Naive thymus-derived CD4-positive, alpha-beta T cell (primary cell): Measurements from ENCODE around the gene METTL27. TPM values are rescaled to one million over a fixed set of nuclear protein-coding genes. Genes with fewer than 3 reads are reported as not detected.

ENCODE experiments used
- ATAC-seq: fragments of 150-1000 bp; cut with Tn5 transposase; 2 replicates; pipeline ENCODE4 v1.10.0; 2021; ENCODE audit warnings: mild to moderate bottlenecking, moderate library complexity
- CTCF ChIA-PET: fragments of 350-600 bp; sonication (Branson Sonifier 250); formaldehyde crosslinking; loops from one replicate; lab custom pipeline; 2021; ENCODE audit warnings: antibody characterized with exemption; lab: Charles Lee
- POLR2A ChIA-PET: fragments of 350-600 bp; sonication (Branson Sonifier 250); formaldehyde crosslinking; loops from one replicate; lab custom pipeline; 2021; ENCODE audit warnings: antibody characterized with exemption, inconsistent platforms; lab: Charles Lee
- DNase-seq, 9 donors: peaks; one replicate each; pipeline versions ENCODE4 v3.0.0 to v3.0.0-alpha.2; 2020 to 2022; ENCODE audit warnings: mixed read lengths in 1 of 9
- H3K27ac ChIP-seq: one replicate; pipeline ENCODE4 v1.7.0; 2013; ENCODE audit warnings: mild to moderate bottlenecking, low read depth, low read length, moderate library complexity
- H3K27me3 ChIP-seq, 2 donors: one replicate each; pipeline ENCODE4 v1.7.0; 2013; ENCODE audit warnings: low read length in 2 of 2, mild to moderate bottlenecking in 2 of 2, moderate library complexity in 2 of 2; ENCODE audit not compliant: control insufficient read depth in 2 of 2, insufficient read depth in 2 of 2
- H3K36me3 ChIP-seq, 3 experiments: 1 replicate in 2 of 3; 2 replicates in 1 of 3; pipeline ENCODE4 v1.7.0; 2013; ENCODE audit warnings: low read length in 3 of 3, mild to moderate bottlenecking in 3 of 3, moderate library complexity in 1 of 3; ENCODE audit not compliant: insufficient read depth in 3 of 3, control insufficient read depth in 2 of 3
- H3K4me1 ChIP-seq, 2 donors: one replicate each; pipeline ENCODE4 v1.7.0; 2013; ENCODE audit warnings: low read length in 2 of 2, mild to moderate bottlenecking in 2 of 2, moderate library complexity in 1 of 2; ENCODE audit not compliant: control insufficient read depth in 2 of 2, insufficient read depth in 2 of 2
- H3K4me3 ChIP-seq: 2 replicates; pipeline ENCODE4 v1.7.0; 2013; ENCODE audit warnings: mild to moderate bottlenecking, low read length
- H3K9me3 ChIP-seq, 3 experiments: 1 replicate in 2 of 3; 2 replicates in 1 of 3; pipeline ENCODE4 v1.7.0; 2013; ENCODE audit warnings: low read length in 3 of 3; ENCODE audit not compliant: control insufficient read depth in 2 of 3
- H3K27ac Mint-ChIP-seq, 9 donors: one replicate each; pipeline ENCODE4 v1.8.0; 2020 to 2022; ENCODE audit warnings: mixed read lengths in 9 of 9, mild to moderate bottlenecking in 8 of 9, moderate library complexity in 5 of 9, inconsistent platforms in 2 of 9
- H3K27me3 Mint-ChIP-seq, 5 donors: one replicate each; pipeline ENCODE4 v1.8.0; 2021 to 2022; ENCODE audit warnings: mixed read lengths in 5 of 5, mild to moderate bottlenecking in 1 of 5
- H3K36me3 Mint-ChIP-seq, 5 donors: one replicate each; pipeline ENCODE4 v1.8.0; 2020 to 2022; ENCODE audit warnings: mixed read lengths in 5 of 5, mild to moderate bottlenecking in 3 of 5, inconsistent platforms in 1 of 5
- H3K4me1 Mint-ChIP-seq, 7 donors: one replicate each; pipeline ENCODE4 v1.8.0; 2020 to 2022; ENCODE audit warnings: mixed read lengths in 7 of 7, mild to moderate bottlenecking in 3 of 7, inconsistent platforms in 1 of 7
- H3K4me3 Mint-ChIP-seq, 10 donors: one replicate each; pipeline ENCODE4 v1.8.0; 2020 to 2022; ENCODE audit warnings: mild to moderate bottlenecking in 10 of 10, mixed read lengths in 10 of 10, moderate library complexity in 6 of 10, inconsistent platforms in 2 of 10
- H3K9me3 Mint-ChIP-seq, 11 donors: one replicate each; pipeline ENCODE4 v1.8.0; 2020 to 2022; ENCODE audit warnings: mixed read lengths in 11 of 11, mild to moderate bottlenecking in 4 of 11, inconsistent platforms in 1 of 11, moderate library complexity in 1 of 11
- intact Hi-C, 2 donors: fragments of 100-400 bp; cut with micrococcal nuclease; formaldehyde crosslinking; loops; one replicate each; pipeline ENCODE4 v1.15.1; 2023
- polyA plus RNA-seq, 2 donors: library from polyadenylated mRNA; unstranded; fragments of 300-500 nt; fragmentation: Illumina TruSeq; gene quantifications; one replicate each; pipeline ENCODE4 v1.2.3, GENCODE V29; 2021
- total RNA-seq, 6 experiments: library from RNA in 5 of 6; stranded (reverse) in 5 of 6; gene quantifications; 1 replicate in 5 of 6; 2 replicates in 1 of 6; pipeline ENCODE4 v1.2.3 and lab custom pipeline; 2021 to 2026

The METTL27 gene, protein sequence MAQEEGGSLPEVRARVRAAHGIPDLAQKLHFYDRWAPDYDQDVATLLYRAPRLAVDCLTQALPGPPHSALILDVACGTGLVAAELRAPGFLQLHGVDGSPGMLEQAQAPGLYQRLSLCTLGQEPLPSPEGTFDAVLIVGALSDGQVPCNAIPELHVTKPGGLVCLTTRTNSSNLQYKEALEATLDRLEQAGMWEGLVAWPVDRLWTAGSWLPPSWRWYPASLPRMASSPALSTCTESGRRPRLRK
- 1 to 10 TPM; 1.8 to 7.4 (median 3.3) TPM for total RNA-seq
- polyA plus RNA-seq: 1 to 10 TPM; 1.5 to 2.0 TPM
- total RNA-seq (lab: John Stamatoyannopoulos, UW): 0.94 reads per million

DNA sequence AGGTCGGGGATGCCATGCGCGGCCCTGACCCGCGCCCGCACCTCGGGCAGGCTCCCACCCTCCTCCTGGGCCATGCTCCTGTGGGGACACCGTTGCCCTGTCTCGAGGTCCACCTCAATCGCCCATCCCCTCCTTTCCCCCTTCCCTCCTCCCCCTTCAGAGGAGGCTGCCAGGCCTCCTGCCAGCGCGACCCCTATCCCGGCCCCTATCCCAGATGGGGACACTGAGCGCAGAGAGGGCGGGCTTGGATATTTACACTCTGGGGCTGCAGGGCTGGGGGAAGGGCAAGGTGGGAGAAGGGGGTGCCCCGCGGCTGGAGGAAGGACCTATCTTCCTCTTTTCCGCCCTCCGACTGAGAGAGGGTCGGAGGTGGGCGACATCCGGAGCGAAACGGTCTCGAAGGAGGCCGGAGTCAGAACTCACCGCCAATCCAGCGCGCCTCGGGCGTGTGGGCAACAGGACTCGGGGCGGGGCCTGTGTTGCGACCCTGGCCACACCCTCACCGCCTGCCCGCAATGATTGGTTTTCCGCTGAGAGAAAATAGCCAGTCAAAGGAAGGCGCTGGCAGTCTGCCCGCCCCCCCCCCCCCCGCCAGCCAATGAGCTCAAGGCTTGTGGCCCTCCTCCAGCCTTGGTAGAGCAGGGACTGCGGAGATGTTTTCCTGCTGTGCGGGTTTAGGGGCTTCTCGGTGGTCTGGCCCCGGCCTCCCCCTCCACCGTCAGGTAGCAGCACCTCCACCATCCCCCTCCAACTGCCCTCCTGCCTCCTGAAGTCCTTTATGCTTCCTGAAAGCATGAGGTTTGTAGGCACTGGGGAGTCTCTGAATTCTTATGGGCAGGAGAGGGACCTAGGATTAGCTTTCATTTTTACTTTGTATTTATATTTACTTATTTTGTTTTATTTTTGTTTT, at the start of gene METTL27:
Gene METTL27 (minus strand): TSS at position 450 of the 910 bp plus-strand sequence. CDS start 376 bp downstream, at position 74.
- ATAC-seq: peak; percentile 99
- H3K9me3 ChIP-seq: no peaks in the 10 kb centered on the region
- POLR2A ChIA-PET: interaction anchor here (0.5 to 1.5 kb wide), 3 partner anchors 30 to 314 kb away, joined by 3 to 6 read pairs (median 3); partner anchors contain the start of gene ABHD11
- H3K4me1 Mint-ChIP-seq: peaks cover 0 to 19% (median 13%) of the 10 kb centered on the region in 7 donors
- peaks cover 0 to 2% (median 0%) of the 10 kb centered on the region in 11 donors for H3K9me3 Mint-ChIP-seq
- no peaks in the 10 kb centered on the region for H3K36me3 Mint-ChIP-seq
- peaks cover 5 to 11% of the 10 kb centered on the region in 2 donors for H3K4me1 ChIP-seq
- CTCF ChIA-PET: interaction anchor here (1.4 kb wide), 1 partner anchor 13 kb away, joined by 10 read pairs; no protein-coding TSS in a partner anchor
- H3K27ac ChIP-seq: peak within 1 kb of the TSS; percentile 73
- H3K27me3 Mint-ChIP-seq: peaks cover 0 to 12% (median 0%) of the 10 kb centered on the region in 5 donors
- H3K27me3 ChIP-seq: no peaks in the 10 kb centered on the region
- no peaks in the 10 kb centered on the region for H3K36me3 ChIP-seq
- H3K27ac Mint-ChIP-seq: peak within 1 kb of the TSS; percentile 53 to 84 (median 77)
- H3K4me3 ChIP-seq: peak within 1 kb of the TSS; percentile 68
- DNase-seq: peak; percentile 70 to 89 (median 87)
- H3K4me3 Mint-ChIP-seq: peak within 1 kb of the TSS; percentile 82 to 91 (median 89)
- intact Hi-C loops: loop anchor here (1.0 to 10.0 kb wide), 5 partner anchors 9 to 320 kb away; partner anchors contain the start of genes ABHD11 (in 2 of the 2), BAZ1B (in 1 of the 2), LIMK1 (in 1 of the 2) and TBL2 (in 1 of the 2)

DNA sequence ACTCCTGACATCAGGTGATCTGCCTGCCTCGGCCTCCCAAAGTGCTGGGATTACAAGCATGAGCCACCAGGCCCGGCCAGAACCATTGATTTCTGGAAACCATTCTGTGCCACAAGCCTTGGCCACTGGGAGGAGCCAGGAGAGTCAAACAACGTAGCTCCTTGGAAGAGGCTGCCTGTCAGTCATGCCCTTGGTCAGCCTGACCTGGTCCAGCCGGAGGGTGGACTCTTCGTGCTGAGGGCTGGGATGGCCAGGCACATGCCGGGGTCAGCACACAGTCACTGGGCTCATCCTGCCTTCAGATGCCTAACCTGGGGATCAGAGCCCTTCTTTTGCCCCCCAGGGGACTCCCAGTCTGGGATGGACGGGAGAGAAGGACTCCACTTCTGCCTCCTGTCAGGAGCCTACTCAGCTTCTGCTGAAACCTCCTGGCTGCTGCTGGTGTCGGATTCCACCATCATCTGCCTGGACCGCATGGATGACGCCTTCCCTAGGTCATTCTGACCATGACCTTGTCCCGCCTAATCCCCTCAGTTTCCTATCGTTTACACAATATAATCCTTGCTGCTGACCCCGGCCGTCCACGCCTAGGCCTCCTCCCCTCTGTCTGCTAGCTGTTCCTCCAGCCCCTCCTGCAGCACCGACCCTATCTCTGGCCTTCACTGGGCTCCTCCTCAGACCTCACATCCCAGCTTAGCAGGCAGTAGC, 49.0 kb upstream of the METTL27 start:
- Mint-ChIP-seq H3K36me3 (peaks cover 0 to 7% (median 4%) of the 10 kb centered on the region in 5 donors), H3K9me3 (peaks cover 0 to 9% (median 7%) of the 10 kb centered on the region in 11 donors), H3K27ac (no peak overlapping the region), H3K27me3 (peaks cover 9 to 34% (median 13%) of the 10 kb centered on the region in 5 donors), H3K4me1 (peaks cover 0 to 8% (median 0%) of the 10 kb centered on the region in 7 donors), H3K4me3 (no peak overlapping the region)
- ChIA-PET CTCF (interaction anchor here (0.6 kb wide), 1 partner anchor 1131 kb away, joined by 3 read pairs; no protein-coding TSS in a partner anchor), POLR2A (no interaction called here)
- DNase-seq (no peak), ATAC-seq (no peak)
- Histone ChIP-seq H3K4me3 (no peak overlapping the region), H3K4me1 (no peaks in the 10 kb centered on the region), H3K36me3 (no peaks in the 10 kb centered on the region), H3K9me3 (no peaks in the 10 kb centered on the region), H3K27me3 (no peaks in the 10 kb centered on the region), H3K27ac (no peak overlapping the region)
- intact Hi-C loops: no loop called here

DNA sequence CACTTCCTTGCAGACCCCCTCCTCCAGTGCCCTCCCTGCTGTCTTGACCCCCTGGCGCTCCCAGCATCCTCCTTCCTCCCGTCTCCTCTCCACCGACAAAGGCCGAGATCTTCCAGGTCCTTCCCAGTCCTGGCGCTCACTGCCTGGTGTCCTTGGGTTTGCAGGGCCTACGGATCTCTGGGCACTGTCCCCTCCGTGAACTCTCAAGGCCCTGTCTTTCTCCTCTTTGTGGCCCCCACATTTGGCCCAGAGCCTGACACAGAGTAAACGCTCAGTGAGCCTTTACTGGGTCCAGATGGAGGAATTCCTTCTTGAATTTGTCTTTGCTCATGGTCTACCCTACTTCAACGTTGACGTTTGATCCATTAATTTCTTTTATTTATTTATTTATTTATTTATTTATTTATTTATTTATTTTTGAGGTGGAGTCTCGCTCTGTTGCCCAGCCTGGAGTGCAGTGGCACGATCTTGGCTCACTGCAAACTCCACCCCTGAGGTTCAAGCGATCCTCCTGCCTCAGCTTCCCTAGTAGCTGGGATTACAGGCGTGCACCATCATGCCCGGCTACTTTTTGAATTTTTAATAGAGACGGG, 48.3 kb upstream of the METTL27 start:
- ChIA-PET CTCF (no interaction called here), POLR2A (no interaction called here)
- Histone ChIP-seq H3K36me3 (no peaks in the 10 kb centered on the region), H3K9me3 (no peaks in the 10 kb centered on the region), H3K27ac (no peak overlapping the region), H3K4me1 (no peaks in the 10 kb centered on the region), H3K4me3 (no peak overlapping the region), H3K27me3 (no peaks in the 10 kb centered on the region)
- Mint-ChIP-seq H3K27ac (no peak overlapping the region), H3K36me3 (peaks cover 0 to 3% (median under 1%) of the 10 kb centered on the region in 5 donors), H3K4me3 (no peak overlapping the region), H3K27me3 (peaks cover 13 to 38% (median 19%) of the 10 kb centered on the region in 5 donors), H3K9me3 (peaks cover 0 to 5% (median 2%) of the 10 kb centered on the region in 11 donors), H3K4me1 (peaks cover 0 to 10% (median 0%) of the 10 kb centered on the region in 7 donors)
- ATAC-seq: no peak
- DNase-seq: no peak
- intact Hi-C loops: no loop called here

DNA sequence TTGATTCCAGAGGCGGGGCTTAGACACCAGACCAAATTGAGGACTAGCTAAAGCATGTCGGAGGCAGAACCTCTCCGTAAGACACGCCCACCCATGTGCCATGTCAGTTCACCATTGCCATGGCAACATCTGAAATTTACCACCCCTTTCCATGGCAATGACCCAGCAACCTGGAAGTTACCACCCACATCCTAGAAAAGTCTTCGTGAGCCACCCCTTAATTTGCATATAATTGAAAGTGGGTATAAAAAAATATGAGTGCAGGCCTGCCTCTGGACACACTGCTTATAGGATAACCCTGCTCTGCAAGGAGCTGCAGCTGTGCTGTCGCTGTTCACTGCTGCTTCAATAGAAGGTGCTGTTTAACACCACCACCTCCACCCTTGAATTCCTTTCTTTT, 46.6 kb upstream of the METTL27 start:
- POLR2A ChIA-PET: no interaction called here
- peaks cover 0 to 7% (median 0%) of the 10 kb centered on the region in 7 donors for H3K4me1 Mint-ChIP-seq

DNA sequence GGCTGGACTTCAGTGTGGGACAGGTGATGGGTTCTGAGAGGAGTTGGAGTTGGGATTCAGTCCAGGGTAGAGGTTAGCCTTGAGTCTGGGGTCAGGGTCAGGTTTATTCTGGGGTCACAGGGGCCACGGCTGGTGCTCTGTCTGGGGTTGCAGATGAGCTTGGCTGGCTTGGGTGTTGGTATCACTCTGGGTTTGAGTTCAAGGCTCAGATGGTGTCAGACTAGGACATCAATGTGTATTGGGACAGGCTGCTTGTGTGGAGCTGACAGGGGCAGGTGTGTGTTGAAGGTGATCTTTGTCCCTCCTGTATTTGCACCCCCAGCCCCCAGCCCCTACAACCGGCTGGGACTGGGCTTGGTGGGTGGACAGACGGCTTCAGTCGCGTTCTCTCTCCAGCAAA, 45.4 kb upstream of the METTL27 start:
- H3K4me1 ChIP-seq: no peaks in the 10 kb centered on the region
- H3K27ac Mint-ChIP-seq: no peak overlapping the region
- H3K36me3 Mint-ChIP-seq: no peaks in the 10 kb centered on the region
- peaks cover 13 to 45% (median 24%) of the 10 kb centered on the region in 5 donors for H3K27me3 Mint-ChIP-seq
- no peak for ATAC-seq
- intact Hi-C loops: no loop called here
- no peaks in the 10 kb centered on the region for H3K36me3 ChIP-seq
- no peak overlapping the region for H3K4me3 ChIP-seq
- CTCF ChIA-PET: interaction anchor here (1.0 kb wide), 1 partner anchor 99 kb away, joined by 3 read pairs; no protein-coding TSS in a partner anchor
- DNase-seq: no peak
- H3K27ac ChIP-seq: no peak overlapping the region
- POLR2A ChIA-PET: no interaction called here
- peak overlapping the region in 2 of 10 donors; percentile 2 to 37 for H3K4me3 Mint-ChIP-seq
- no peaks in the 10 kb centered on the region for H3K9me3 Mint-ChIP-seq
- peaks cover 0 to 7% (median 0%) of the 10 kb centered on the region in 7 donors for H3K4me1 Mint-ChIP-seq
- H3K27me3 ChIP-seq: no peaks in the 10 kb centered on the region
- no peaks in the 10 kb centered on the region for H3K9me3 ChIP-seq

More for the DNA sequence above, 46.6 kb upstream of the METTL27 start:
- CTCF ChIA-PET: no interaction called here
- DNase-seq (no peak), ATAC-seq (no peak)
- H3K4me3 ChIP-seq: no peak overlapping the region
- Mint-ChIP-seq H3K4me3 (no peak overlapping the region), H3K9me3 (no peaks in the 10 kb centered on the region), H3K27me3 (peaks cover 13 to 40% (median 24%) of the 10 kb centered on the region in 5 donors), H3K36me3 (no peaks in the 10 kb centered on the region), H3K27ac (no peak overlapping the region)
- H3K9me3 ChIP-seq: no peaks in the 10 kb centered on the region
- H3K4me1 ChIP-seq: no peaks in the 10 kb centered on the region
- no peak overlapping the region for H3K27ac ChIP-seq
- intact Hi-C loops: no loop called here
- H3K27me3 ChIP-seq: no peaks in the 10 kb centered on the region
- H3K36me3 ChIP-seq: no peaks in the 10 kb centered on the region
